Panc1 (cell line): ENCODE measurements around the gene SHC1. TPM values are rescaled to one million over a fixed set of nuclear protein-coding genes. Genes with fewer than 3 reads are reported as not detected.

Experiments
- ATAC-seq: fragments of 200-7000 bp; cut with Tn5 transposase; 2 replicates; pipeline ENCODE4 v1.9.1; 2020; ENCODE audit warnings: mild to moderate bottlenecking, moderate library complexity
- BruUV-seq: library from RNA; stranded (reverse); fragments of 400-500 nt; replicated peaks from 2 replicates; lab custom pipeline; 2021; lab: Mats Ljungman, UMichigan
- CTCF ChIA-PET: fragments of 300-600 bp; sonication (Branson Sonifier 250); formaldehyde crosslinking; loops from one replicate; lab custom pipeline; 2022; ENCODE audit warnings: antibody characterized with exemption; lab: Charles Lee
- POLR2A ChIA-PET: fragments of 300-600 bp; sonication (Branson Sonifier 250); formaldehyde crosslinking; loops from one replicate; lab custom pipeline; 2022; ENCODE audit warnings: antibody characterized with exemption; lab: Charles Lee
- DNase-seq: peaks from one replicate; pipeline ENCODE4 v3.0.0-alpha.2; 2010; ENCODE audit warnings: low read depth, low spot score
- H3K27ac ChIP-seq: 2 replicates; pipeline ENCODE4 v1.5.1; 2011; ENCODE audit warnings: mild to moderate bottlenecking, low read length, inconsistent platforms
- H3K27me3 ChIP-seq: fragments of 200-500 bp; sonication (Bioruptor generic); 2 replicates; pipeline ENCODE4 v1.6.0; 2014; ENCODE audit warnings: low read length, inconsistent platforms; ENCODE audit not compliant: control insufficient read depth, insufficient read depth
- H3K36me3 ChIP-seq: fragments of 200-500 bp; sonication (Bioruptor generic); 2 replicates; pipeline ENCODE4 v1.5.1; 2014; ENCODE audit warnings: inconsistent platforms, mild to moderate bottlenecking, low read length, moderate library complexity; ENCODE audit not compliant: control insufficient read depth, insufficient read depth
- H3K4me1 ChIP-seq: 2 replicates; pipeline ENCODE4 v1.5.1; 2011; ENCODE audit warnings: inconsistent platforms, mild to moderate bottlenecking, low read length, moderate library complexity; ENCODE audit not compliant: control insufficient read depth, insufficient read depth
- H3K4me3 ChIP-seq, 2 experiments: 2 replicates each; pipeline ENCODE4 v1.5.1; 2011 to 2012; ENCODE audit warnings: low read depth in 2 of 2, low read length in 2 of 2, mild to moderate bottlenecking in 2 of 2, inconsistent platforms in 1 of 2, moderate library complexity in 1 of 2
- H3K9me3 ChIP-seq: fragments of 200-500 bp; sonication (Bioruptor generic); 2 replicates; pipeline ENCODE4 v1.5.1; 2014; ENCODE audit warnings: low read depth, mild to moderate bottlenecking, inconsistent platforms, low read length, moderate library complexity; ENCODE audit not compliant: control insufficient read depth, insufficient read depth
- POLR2AphosphoS5 ChIP-seq: IDR thresholded peaks from 2 replicates; pipeline ENCODE4 v1.6.1; 2012; ENCODE audit warnings: mild to moderate bottlenecking, low read depth, low read length, moderate library complexity
- SIN3A ChIP-seq: IDR thresholded peaks from 2 replicates; pipeline ENCODE4 v1.6.1; 2012; ENCODE audit warnings: low read depth, mild to moderate bottlenecking, low read length, moderate library complexity, borderline replicate concordance; ENCODE audit not compliant: insufficient read depth
- TCF7L2 ChIP-seq: IDR thresholded peaks from 2 replicates; pipeline ENCODE4 v1.6.1; 2011; ENCODE audit warnings: mild to moderate bottlenecking, low read depth, low read length, inconsistent platforms
- in situ Hi-C: cut with HindIII; loops from 2 replicates; pipeline ENCODE4 v1.10.0; 2016; ENCODE audit warnings: low sequenced_read_pairs, low pct_unique_long_range_greater_than_20kb
- intact Hi-C: fragments of 100-400 bp; cut with micrococcal nuclease; formaldehyde crosslinking; loops from one replicate; pipeline ENCODE4 v1.10.0; 2022; ENCODE audit not compliant: unreplicated experiment
- total RNA-seq: library from RNA; stranded (reverse); gene quantifications from one replicate; pipeline ENCODE4 v1.2.1, GENCODE V29; 2021; ENCODE audit not compliant: unreplicated experiment
- TF ChIP-seq, protein P1 (sequence below), 2 experiments: IDR thresholded peaks; 2 replicates each; pipeline ENCODE4 v1.6.1; 2011 to 2012; ENCODE audit warnings: low read depth in 2 of 2, control low read depth in 1 of 2, low read length in 1 of 2, mild to moderate bottlenecking in 1 of 2, moderate library complexity in 1 of 2; ENCODE audit not compliant: insufficient read depth in 1 of 2
- TF ChIP-seq, protein P2 (sequence below): fragments of 450-650 bp; IDR thresholded peaks from 2 replicates; pipeline ENCODE4 v1.5.1; 2017; ENCODE audit warnings: mild to moderate bottlenecking

SHC1 gene
- total RNA-seq, 1 experiment from 2014 or later = 373 TPM

DNA sequence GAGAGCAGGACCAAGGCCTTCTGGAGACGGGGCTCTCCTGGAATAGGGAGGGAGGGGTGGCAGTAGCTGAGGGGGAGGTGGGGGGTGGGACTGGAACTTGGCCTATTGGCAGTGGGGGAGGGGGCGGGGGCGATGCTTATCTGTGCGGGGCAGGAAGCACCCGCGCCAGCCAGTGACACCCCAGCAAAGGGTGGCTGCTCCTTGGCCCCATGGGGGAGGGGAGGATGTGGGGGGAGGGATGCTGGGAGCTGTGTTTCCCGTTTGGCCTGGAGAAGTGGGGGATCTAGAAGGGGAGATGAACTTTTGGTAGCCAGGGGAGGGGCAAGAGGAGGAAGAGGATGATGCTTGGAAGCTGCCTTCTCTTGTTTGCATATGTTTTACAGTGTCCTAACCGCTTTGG lies 43.1 kb upstream of the SHC1 start:
- in situ Hi-C loops = no loop called here
- ChIA-PET POLR2A (no interaction called here), CTCF (no interaction called here)
- no TSS peak for BruUV-seq
- Histone ChIP-seq H3K9me3 (no peaks in the 10 kb centered on the region), H3K4me1 (peaks cover 34% of the 10 kb centered on the region), H3K27me3 (no peaks in the 10 kb centered on the region), H3K27ac (no peak overlapping the region), H3K36me3 (0 out of 2 replicates have a peak, but pooled peaks cover 7% of the 10 kb centered on the region), H3K4me3 (no peak overlapping the region)
- ATAC-seq = no peak
- DNase-seq = no peak
- TF ChIP-seq POLR2AphosphoS5 (no peak), SIN3A (no peak), TCF7L2 (no peak)
- TF ChIP-seq, protein P1, sequence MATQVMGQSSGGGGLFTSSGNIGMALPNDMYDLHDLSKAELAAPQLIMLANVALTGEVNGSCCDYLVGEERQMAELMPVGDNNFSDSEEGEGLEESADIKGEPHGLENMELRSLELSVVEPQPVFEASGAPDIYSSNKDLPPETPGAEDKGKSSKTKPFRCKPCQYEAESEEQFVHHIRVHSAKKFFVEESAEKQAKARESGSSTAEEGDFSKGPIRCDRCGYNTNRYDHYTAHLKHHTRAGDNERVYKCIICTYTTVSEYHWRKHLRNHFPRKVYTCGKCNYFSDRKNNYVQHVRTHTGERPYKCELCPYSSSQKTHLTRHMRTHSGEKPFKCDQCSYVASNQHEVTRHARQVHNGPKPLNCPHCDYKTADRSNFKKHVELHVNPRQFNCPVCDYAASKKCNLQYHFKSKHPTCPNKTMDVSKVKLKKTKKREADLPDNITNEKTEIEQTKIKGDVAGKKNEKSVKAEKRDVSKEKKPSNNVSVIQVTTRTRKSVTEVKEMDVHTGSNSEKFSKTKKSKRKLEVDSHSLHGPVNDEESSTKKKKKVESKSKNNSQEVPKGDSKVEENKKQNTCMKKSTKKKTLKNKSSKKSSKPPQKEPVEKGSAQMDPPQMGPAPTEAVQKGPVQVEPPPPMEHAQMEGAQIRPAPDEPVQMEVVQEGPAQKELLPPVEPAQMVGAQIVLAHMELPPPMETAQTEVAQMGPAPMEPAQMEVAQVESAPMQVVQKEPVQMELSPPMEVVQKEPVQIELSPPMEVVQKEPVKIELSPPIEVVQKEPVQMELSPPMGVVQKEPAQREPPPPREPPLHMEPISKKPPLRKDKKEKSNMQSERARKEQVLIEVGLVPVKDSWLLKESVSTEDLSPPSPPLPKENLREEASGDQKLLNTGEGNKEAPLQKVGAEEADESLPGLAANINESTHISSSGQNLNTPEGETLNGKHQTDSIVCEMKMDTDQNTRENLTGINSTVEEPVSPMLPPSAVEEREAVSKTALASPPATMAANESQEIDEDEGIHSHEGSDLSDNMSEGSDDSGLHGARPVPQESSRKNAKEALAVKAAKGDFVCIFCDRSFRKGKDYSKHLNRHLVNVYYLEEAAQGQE (IDR thresholded peaks at IDR 0.05; ENCODE audit: insufficient read depth in 1 of 2, low read depth in 2 of 2, low read length in 1 of 2) = no peak
- TF ChIP-seq, protein P2, sequence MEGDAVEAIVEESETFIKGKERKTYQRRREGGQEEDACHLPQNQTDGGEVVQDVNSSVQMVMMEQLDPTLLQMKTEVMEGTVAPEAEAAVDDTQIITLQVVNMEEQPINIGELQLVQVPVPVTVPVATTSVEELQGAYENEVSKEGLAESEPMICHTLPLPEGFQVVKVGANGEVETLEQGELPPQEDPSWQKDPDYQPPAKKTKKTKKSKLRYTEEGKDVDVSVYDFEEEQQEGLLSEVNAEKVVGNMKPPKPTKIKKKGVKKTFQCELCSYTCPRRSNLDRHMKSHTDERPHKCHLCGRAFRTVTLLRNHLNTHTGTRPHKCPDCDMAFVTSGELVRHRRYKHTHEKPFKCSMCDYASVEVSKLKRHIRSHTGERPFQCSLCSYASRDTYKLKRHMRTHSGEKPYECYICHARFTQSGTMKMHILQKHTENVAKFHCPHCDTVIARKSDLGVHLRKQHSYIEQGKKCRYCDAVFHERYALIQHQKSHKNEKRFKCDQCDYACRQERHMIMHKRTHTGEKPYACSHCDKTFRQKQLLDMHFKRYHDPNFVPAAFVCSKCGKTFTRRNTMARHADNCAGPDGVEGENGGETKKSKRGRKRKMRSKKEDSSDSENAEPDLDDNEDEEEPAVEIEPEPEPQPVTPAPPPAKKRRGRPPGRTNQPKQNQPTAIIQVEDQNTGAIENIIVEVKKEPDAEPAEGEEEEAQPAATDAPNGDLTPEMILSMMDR = no peak
- intact Hi-C loops = no loop called here

DNA sequence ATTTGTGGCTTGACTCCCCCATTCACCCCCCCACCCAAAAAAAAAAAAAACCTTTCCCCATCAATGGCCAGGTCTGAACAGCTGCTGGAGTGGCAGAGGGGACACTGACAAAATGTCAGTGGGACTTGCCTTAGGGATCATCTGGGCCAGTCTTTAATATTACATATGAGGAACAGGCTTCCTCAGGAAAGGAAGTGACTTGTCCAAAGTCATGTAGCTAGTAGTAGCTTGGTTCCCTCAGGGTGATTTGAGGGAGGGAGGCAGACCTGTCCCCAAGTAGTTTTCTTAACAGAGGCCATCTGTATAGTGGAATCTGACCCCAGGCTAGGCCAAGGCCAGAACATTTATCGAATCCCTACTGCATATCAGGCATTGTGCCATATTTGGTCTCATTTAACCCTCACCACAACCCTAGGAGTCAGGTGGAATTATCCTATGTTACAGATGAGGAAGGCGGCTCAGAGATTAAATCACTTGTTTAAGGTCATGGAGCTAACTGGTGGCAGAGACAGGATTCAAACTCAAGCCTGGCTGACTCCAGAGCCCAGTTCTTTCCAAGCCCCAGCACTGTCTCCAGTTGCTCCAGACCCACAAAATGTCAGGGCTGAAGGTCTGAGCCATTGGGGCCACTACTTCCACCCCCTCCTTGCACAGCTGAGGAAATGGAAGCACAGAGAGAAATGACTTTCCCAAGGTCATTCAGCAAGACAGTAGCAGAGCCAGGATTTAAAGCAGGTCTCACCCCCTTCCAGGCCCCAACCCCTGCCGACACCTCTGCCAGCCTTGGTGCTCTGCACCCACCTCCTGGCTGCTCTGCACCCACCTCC lies 42.4 kb upstream of the SHC1 start:
- ChIA-PET POLR2A (interaction anchor here (0.5 kb wide), 1 partner anchor 9 kb away, joined by 4 read pairs; no protein-coding TSS in a partner anchor), CTCF (interaction anchor here (0.6 to 0.7 kb wide), 2 partner anchors 20 to 24 kb away, joined by 3 to 7 read pairs; partner anchors contain the start of gene LENEP)
- ATAC-seq (no peak), DNase-seq (no peak)
- Histone ChIP-seq H3K27me3 (no peaks in the 10 kb centered on the region), H3K9me3 (no peaks in the 10 kb centered on the region), H3K27ac (no peak overlapping the region; the same call in 1 of the 2 replicates), H3K4me3 (no peak overlapping the region), H3K4me1 (peaks cover 35% of the 10 kb centered on the region), H3K36me3 (0 out of 2 replicates have a peak, but pooled peaks cover 7% of the 10 kb centered on the region)
- intact Hi-C loops = no loop called here
- no TSS peak for BruUV-seq
- TF ChIP-seq POLR2AphosphoS5 (no peak), TCF7L2 (no peak), SIN3A (no peak)
- TF ChIP-seq, protein P2 = no peak
- TF ChIP-seq, protein P1 (IDR thresholded peaks at IDR 0.05; ENCODE audit: insufficient read depth in 1 of 2, low read depth in 2 of 2, low read length in 1 of 2) = no peak
- in situ Hi-C loops = no loop called here
